HFF-Myc (cell line): ENCODE measurements around the gene OTOR.

ENCODE experiments used
- DNase-seq: peaks from one replicate; pipeline ENCODE4 v3.0.0-alpha.2; 2011; ENCODE audit warnings: low read depth; ENCODE audit errors: extremely low read depth
- H3K4me3 ChIP-seq: replicated peaks from 2 replicates; pipeline ENCODE4 v1.5.1; 2011; ENCODE audit warnings: low read depth, mild to moderate bottlenecking, control low read depth, low read length
- TF ChIP-seq, protein P1 (sequence below): IDR thresholded peaks from 2 replicates; pipeline ENCODE4 v1.5.1; 2012; ENCODE audit warnings: mild to moderate bottlenecking, low read depth, low read length, control low read depth; ENCODE audit errors: missing control alignments

OTOR gene, protein sequence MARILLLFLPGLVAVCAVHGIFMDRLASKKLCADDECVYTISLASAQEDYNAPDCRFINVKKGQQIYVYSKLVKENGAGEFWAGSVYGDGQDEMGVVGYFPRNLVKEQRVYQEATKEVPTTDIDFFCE

DNA sequence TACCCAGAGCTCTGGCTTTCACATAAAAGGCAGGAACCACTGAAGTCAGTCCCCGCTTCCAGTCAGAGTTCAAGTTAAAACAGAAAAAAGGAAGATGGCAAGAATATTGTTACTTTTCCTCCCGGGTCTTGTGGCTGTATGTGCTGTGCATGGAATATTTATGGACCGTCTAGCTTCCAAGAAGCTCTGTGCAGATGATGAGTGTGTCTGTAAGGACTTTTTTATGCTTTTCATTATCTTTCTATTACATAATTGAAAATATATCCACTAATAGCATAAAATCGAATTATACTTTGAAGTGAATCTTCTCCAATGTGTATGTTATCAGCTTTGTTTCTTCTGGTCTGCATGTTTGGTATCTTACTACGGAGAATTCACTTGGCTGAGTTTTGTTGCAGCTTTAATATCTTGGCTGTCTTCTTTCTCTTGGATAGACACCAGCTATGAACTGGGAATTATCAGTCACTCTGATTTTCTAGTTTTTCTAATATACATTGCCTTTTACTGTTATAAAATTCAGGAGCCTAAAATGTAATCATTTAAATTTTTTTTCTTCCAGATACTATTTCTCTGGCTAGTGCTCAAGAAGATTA lies at the start of gene OTOR:
Gene OTOR (plus strand): TSS at position 51 of the 593 bp plus-strand sequence. CDS start 44 bp downstream, at position 95.
- no peak for DNase-seq
- TF ChIP-seq, protein P1, sequence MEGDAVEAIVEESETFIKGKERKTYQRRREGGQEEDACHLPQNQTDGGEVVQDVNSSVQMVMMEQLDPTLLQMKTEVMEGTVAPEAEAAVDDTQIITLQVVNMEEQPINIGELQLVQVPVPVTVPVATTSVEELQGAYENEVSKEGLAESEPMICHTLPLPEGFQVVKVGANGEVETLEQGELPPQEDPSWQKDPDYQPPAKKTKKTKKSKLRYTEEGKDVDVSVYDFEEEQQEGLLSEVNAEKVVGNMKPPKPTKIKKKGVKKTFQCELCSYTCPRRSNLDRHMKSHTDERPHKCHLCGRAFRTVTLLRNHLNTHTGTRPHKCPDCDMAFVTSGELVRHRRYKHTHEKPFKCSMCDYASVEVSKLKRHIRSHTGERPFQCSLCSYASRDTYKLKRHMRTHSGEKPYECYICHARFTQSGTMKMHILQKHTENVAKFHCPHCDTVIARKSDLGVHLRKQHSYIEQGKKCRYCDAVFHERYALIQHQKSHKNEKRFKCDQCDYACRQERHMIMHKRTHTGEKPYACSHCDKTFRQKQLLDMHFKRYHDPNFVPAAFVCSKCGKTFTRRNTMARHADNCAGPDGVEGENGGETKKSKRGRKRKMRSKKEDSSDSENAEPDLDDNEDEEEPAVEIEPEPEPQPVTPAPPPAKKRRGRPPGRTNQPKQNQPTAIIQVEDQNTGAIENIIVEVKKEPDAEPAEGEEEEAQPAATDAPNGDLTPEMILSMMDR: no peak
- H3K4me3 ChIP-seq: no peak within 1 kb of the TSS

DNA sequence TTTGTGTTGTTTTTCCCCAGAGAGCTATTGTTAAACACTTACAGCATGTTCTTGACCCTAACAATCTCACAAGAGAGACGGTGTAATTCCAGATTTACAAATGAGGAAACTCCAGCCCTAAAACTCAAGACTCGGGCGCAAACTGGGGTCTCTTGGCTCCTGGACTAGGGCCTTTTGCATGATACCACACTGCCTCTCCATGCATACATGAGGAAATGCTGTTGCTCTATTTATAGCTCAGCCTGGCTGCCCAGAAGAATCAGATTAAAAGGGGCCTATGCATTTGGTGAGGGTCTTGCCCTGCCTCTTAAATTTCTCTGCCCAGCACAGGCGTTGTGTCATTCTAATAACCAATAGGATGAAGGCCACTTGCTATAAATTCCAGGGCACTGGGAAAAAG lies 48.9 kb upstream of the OTOR start:
- TF ChIP-seq, protein P1: no peak
- DNase-seq: no peak
- H3K4me3 ChIP-seq: no peak overlapping the region

DNA sequence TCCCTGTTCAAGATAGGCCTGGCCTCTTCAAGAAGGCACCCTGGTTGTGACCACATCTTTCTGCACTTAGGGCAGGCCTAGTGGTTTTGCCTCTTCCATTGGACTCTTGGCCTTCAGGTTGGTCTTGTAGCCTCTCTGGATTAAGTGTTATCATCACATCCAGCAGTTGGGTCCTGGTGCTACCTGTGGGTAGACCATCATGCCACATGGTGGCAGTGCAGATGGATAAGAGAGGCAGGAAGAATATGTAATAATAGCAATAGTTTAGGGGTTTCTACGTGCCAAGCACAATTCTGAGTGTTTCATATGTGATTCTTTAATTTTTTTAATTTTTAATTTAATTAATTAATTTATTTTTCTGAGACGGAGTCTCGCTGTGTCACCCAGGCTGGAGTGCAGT lies 46.9 kb upstream of the OTOR start:
- TF ChIP-seq, protein P1: peak; percentile 33
- no peak overlapping the region for H3K4me3 ChIP-seq
- DNase-seq: no peak

DNA sequence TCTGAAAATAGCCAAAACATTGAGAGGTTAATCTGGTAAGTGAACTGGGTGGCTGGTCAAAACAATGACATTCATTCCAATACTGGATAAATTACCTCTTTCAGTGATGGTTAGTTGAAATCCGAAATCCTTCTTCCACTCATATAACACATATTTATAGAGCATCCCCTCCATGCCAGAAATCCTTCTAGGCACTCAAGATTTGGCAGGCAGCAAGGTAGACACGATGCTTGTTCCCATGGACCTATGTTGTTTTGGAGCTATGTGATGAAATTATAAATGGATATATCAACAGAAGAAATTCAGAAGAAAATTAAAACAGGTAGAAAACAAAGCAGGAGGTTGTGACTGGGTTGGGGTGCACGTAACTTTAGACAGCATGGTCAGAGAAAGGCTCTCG lies 44.6 kb upstream of the OTOR start:
- H3K4me3 ChIP-seq: no peak overlapping the region
- TF ChIP-seq, protein P1: no peak
- no peak for DNase-seq

DNA sequence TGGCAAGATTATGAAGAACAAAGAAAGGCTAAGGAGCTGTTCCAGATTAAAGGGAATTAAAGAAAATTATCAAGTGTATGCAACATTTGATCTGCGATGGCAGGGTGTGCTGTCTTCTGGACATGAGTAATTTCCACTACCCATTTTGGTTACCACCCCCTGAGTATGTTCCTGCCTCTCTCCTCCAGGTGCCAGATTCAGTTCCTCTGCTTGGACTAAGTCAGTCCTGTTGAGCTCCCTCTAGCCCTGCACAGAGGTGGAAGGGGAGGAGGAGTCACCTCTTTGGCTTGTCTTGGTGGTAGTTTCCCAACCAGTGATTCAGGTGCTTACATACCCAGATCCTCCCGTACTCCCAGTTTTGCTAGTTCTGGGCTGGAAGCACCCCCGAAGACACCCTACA lies 40.5 kb upstream of the OTOR start:
- H3K4me3 ChIP-seq: no peak overlapping the region
- TF ChIP-seq, protein P1: no peak
- no peak for DNase-seq

DNA sequence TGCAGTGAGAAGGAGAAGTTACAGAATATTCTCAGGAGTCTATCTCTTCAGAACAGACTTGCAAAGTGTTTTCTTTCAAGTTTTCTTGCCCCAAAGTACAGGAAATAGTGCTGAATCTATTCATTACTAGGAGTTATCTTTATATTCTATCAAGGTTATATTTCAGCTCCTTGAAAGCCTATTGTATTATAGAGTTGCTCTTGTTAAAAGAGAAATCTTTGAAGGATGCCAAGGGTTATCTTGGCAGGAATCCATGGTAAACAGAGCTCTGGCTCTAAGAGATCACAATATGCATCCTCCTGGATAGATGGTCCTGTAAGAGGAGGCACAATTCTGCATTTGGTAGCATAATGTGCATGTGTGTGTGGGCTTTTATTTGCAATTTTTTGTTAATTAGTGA lies 39.6 kb upstream of the OTOR start:
- TF ChIP-seq, protein P1: no peak
- no peak for DNase-seq
- H3K4me3 ChIP-seq: no peak overlapping the region

DNA sequence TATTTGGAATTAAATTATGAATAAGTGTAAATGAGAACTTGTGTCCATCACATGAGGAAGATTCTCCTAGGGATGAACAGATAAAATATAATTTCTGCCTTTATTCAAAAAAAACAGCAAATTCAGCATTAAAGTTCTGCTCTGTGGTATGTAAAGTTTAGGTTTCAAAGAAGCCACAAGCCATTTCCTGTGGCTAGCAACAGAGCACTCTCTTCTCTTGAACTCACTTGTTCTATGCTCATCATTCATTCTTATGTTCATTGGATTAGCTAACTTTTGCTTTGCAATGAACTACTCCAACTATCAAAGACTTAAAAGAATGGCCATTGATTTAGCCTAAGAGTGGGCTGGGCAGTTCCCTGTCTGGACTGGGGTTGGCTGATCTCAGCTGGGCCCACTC lies 39.1 kb upstream of the OTOR start:
- no peak for DNase-seq
- no peak overlapping the region for H3K4me3 ChIP-seq
- TF ChIP-seq, protein P1: no peak
